ENCODE measurements around the gene FUT9. TPM values are rescaled to one million over a fixed set of nuclear protein-coding genes. Genes with fewer than 3 reads are reported as not detected.

Gene FUT9
- total RNA-seq, 1 experiment from 2014 or later = not detected

GRCh38 chr6:96007663-96008062 lies 8.1 kb upstream of the FUT9 start:
- BruUV-seq (replicated peaks) = no TSS peak
- ChIA-PET POLR2A (no interaction called here), CTCF (no interaction called here)
- H3K9me3 ChIP-seq (ENCODE audit: control insufficient read depth, insufficient read depth, low read depth, low read length) = no peaks in the 10 kb centered on the region
- H3K4me1 ChIP-seq (ENCODE audit: control insufficient read depth, insufficient read depth, low read length) = no peaks in the 10 kb centered on the region
- no peaks in the 10 kb centered on the region for H3K36me3 ChIP-seq (ENCODE audit: control insufficient read depth, insufficient read depth, low read length)
- no peak overlapping the region for H3K4me3 ChIP-seq (ENCODE audit: low read depth in 2 of 2, low read length in 2 of 2)
- no peak for ATAC-seq
- intact Hi-C loops (cut with micrococcal nuclease; ENCODE audit: unreplicated experiment) = no loop called here
- in situ Hi-C loops (cut with HindIII; ENCODE audit: low pct_unique_long_range_greater_than_20kb, low sequenced_read_pairs) = no loop called here
- H3K27ac ChIP-seq (ENCODE audit: low read length) = no peak overlapping the region
- H3K27me3 ChIP-seq (ENCODE audit: control insufficient read depth, insufficient read depth, low read length) = no peaks in the 10 kb centered on the region
- no peak for TF ChIP-seq SIN3A (IDR thresholded peaks at IDR 0.05; ENCODE audit: borderline replicate concordance, insufficient read depth, low read depth, low read length)
- DNase-seq (ENCODE audit: low read depth, low spot score) = no peak

- POLR2A ChIA-PET = no interaction called here
- intact Hi-C loops (cut with micrococcal nuclease; ENCODE audit: unreplicated experiment) (no loop called here), in situ Hi-C loops (cut with HindIII; ENCODE audit: low pct_unique_long_range_greater_than_20kb, low sequenced_read_pairs) (no loop called here)
- DNase-seq (ENCODE audit: low read depth, low spot score) = no peak
- Histone ChIP-seq H3K4me1 (ENCODE audit: control insufficient read depth, insufficient read depth, low read length) (no peaks in the 10 kb centered on the region; the same call in 1 of the 2 replicates), H3K9me3 (ENCODE audit: control insufficient read depth, insufficient read depth, low read depth, low read length) (no peaks in the 10 kb centered on the region), H3K36me3 (ENCODE audit: control insufficient read depth, insufficient read depth, low read length) (no peaks in the 10 kb centered on the region), H3K27ac (ENCODE audit: low read length) (no peak overlapping the region), H3K4me3 (ENCODE audit: low read depth in 2 of 2, low read length in 2 of 2) (no peak overlapping the region), H3K27me3 (ENCODE audit: control insufficient read depth, insufficient read depth, low read length) (peaks cover 12% of the 10 kb centered on the region)
- no peak for TF ChIP-seq CTCF (IDR thresholded peaks at IDR 0.05)
- TF ChIP-seq POLR2AphosphoS5 (IDR thresholded peaks at IDR 0.05; ENCODE audit: low read depth, low read length) = no peak
- TF ChIP-seq REST (IDR thresholded peaks at IDR 0.05; ENCODE audit: insufficient read depth in 1 of 2, low read depth in 2 of 2, low read length in 1 of 2) = no peak
- no peak for TF ChIP-seq SIN3A (IDR thresholded peaks at IDR 0.05; ENCODE audit: borderline replicate concordance, insufficient read depth, low read depth, low read length)
- TF ChIP-seq TCF7L2 (IDR thresholded peaks at IDR 0.05; ENCODE audit: low read depth, low read length) = no peak
- CTCF ChIA-PET = no interaction called here
- no peak for ATAC-seq
- no TSS peak for BruUV-seq (replicated peaks)
Measured at GRCh38 chr6:96013531-96013930, 2.2 kb upstream of the FUT9 start.

- no TSS peak for BruUV-seq (replicated peaks)
- no peaks in the 10 kb centered on the region for H3K9me3 ChIP-seq (ENCODE audit: control insufficient read depth, insufficient read depth, low read depth, low read length)
- no peak for DNase-seq (ENCODE audit: low read depth, low spot score)
- no peak overlapping the region for H3K27ac ChIP-seq (ENCODE audit: low read length)
- intact Hi-C loops (cut with micrococcal nuclease; ENCODE audit: unreplicated experiment) = no loop called here
- ChIA-PET CTCF (no interaction called here), POLR2A (no interaction called here)
- H3K27me3 ChIP-seq (ENCODE audit: control insufficient read depth, insufficient read depth, low read length) = peaks cover 12% of the 10 kb centered on the region
- peak; percentile 79 for ATAC-seq
- no peaks in the 10 kb centered on the region for H3K36me3 ChIP-seq (ENCODE audit: control insufficient read depth, insufficient read depth, low read length)
- peak overlapping the region; percentile 20 to 34 for H3K4me3 ChIP-seq (ENCODE audit: low read depth in 2 of 2, low read length in 2 of 2)
- in situ Hi-C loops (cut with HindIII; ENCODE audit: low pct_unique_long_range_greater_than_20kb, low sequenced_read_pairs) = no loop called here
- TF ChIP-seq TCF7L2 (IDR thresholded peaks at IDR 0.05; ENCODE audit: low read depth, low read length) = no peak
- TF ChIP-seq SIN3A (IDR thresholded peaks at IDR 0.05; ENCODE audit: borderline replicate concordance, insufficient read depth, low read depth, low read length) = no peak
- TF ChIP-seq POLR2AphosphoS5 (IDR thresholded peaks at IDR 0.05; ENCODE audit: low read depth, low read length) = no peak
- TF ChIP-seq REST (IDR thresholded peaks at IDR 0.05; ENCODE audit: insufficient read depth in 1 of 2, low read depth in 2 of 2, low read length in 1 of 2) = no peak
- no peak for TF ChIP-seq CTCF (IDR thresholded peaks at IDR 0.05)
- no peaks in the 10 kb centered on the region; the same call in 1 of the 2 replicates for H3K4me1 ChIP-seq (ENCODE audit: control insufficient read depth, insufficient read depth, low read length)
Measured at GRCh38 chr6:96014846-96015517, 792 bp upstream of the FUT9 start.

Data from Panc1 (cell line).